GM21526 (cell line): ENCODE data around the gene DIP2B.
"Not testable (repeated sequence)": the region's sequence is repeated elsewhere in the genome, so short reads cannot be mapped to it uniquely, and the experiment has no call there.

Experiments
- ATAC-seq: cut with Tn5 transposase; IDR thresholded peaks from one replicate; pipeline ENCODE4 v1.9.1; 2021; ENCODE audit warnings: moderate library complexity; ENCODE audit not compliant: unreplicated experiment, low FRiP score

Gene DIP2B, protein sequence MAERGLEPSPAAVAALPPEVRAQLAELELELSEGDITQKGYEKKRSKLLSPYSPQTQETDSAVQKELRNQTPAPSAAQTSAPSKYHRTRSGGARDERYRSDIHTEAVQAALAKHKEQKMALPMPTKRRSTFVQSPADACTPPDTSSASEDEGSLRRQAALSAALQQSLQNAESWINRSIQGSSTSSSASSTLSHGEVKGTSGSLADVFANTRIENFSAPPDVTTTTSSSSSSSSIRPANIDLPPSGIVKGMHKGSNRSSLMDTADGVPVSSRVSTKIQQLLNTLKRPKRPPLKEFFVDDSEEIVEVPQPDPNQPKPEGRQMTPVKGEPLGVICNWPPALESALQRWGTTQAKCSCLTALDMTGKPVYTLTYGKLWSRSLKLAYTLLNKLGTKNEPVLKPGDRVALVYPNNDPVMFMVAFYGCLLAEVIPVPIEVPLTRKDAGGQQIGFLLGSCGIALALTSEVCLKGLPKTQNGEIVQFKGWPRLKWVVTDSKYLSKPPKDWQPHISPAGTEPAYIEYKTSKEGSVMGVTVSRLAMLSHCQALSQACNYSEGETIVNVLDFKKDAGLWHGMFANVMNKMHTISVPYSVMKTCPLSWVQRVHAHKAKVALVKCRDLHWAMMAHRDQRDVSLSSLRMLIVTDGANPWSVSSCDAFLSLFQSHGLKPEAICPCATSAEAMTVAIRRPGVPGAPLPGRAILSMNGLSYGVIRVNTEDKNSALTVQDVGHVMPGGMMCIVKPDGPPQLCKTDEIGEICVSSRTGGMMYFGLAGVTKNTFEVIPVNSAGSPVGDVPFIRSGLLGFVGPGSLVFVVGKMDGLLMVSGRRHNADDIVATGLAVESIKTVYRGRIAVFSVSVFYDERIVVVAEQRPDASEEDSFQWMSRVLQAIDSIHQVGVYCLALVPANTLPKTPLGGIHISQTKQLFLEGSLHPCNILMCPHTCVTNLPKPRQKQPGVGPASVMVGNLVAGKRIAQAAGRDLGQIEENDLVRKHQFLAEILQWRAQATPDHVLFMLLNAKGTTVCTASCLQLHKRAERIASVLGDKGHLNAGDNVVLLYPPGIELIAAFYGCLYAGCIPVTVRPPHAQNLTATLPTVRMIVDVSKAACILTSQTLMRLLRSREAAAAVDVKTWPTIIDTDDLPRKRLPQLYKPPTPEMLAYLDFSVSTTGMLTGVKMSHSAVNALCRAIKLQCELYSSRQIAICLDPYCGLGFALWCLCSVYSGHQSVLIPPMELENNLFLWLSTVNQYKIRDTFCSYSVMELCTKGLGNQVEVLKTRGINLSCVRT (N-terminal part only)

DNA sequence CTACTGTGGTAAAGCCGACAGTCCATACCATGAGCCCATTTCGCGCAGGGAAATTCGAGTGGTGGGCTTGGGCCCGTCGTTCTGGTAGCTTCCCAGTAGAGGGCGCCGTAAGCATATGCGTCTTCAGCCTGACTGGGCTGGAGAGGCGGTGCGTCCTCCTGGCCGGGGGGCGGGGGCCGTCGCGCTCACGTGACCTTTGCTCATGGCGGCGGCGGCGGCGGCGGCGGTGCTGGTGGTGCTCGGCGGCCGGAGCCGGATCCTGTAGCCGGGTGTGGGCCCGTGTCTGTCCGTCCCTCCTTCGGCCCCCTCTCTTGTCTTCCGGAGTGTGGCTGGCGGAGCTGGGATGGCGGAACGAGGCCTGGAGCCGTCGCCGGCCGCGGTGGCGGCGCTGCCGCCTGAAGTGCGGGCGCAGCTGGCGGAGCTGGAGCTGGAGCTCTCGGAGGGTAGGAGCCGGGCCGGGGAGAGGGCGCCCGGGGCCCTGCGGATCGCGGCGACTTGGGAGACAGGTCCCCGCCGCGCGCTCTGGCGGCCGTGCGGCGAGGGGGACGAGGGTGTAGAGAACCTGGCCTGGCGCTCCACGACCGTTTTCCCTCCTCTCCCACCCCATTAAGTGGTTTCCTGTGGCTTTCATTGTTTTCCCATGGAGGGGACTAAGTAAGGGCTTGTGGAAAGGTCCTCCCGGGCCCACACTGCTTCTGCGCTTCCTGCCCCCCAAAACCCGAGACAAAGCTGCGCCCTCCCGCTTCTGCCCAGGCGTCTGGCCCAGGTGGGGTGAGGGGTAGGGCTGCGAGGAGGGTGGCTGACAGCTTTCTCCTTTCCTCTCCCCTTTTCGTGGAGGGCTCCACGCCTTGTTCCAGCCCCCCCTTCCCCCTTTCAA is at the start of gene DIP2B:
TSS of gene DIP2B (plus strand) at position 188 of the 877 bp plus-strand sequence. CDS start at position 344, 156 bp downstream.
- ATAC-seq, result peak; percentile 65

DNA sequence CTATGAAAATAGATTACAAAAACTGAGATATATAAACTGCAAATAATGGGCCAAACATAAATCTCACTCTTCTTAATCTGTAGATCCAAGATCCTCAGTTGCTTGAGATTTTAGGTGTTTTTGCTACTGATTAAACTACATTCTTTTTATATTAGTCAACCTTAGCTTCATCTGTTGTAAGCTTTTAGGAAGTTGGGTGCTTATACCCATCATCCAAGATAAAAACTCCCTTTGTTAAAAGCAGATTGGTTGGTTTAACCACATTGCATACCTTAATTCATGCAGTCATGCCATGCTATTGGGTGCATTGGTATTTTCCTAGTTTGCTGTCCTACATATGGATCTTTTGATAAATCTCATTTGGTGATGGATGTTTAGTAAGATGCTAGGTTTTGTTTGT is 46.2 kb upstream of the DIP2B start:
- ATAC-seq, result no peak

DNA sequence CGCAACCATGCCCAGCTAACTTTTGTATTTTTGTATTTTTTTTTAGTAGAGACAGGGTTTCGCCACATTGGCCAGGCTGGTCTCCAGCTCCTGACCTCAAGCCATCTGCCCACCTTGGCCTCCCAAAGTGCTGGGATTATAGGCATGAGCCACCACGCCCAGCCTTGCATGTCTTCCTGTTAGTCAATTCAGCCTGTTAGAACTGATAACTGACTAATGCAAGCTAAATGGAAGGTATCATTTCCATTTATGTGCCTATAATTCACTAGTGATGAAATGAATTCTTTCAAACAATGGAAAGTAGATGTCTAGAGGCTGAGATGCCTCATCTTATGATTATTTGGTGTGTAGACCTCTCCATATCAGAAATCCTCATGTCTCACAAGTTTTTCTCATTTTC is 37.3 kb upstream of the DIP2B start:
- ATAC-seq, result no peak

DNA sequence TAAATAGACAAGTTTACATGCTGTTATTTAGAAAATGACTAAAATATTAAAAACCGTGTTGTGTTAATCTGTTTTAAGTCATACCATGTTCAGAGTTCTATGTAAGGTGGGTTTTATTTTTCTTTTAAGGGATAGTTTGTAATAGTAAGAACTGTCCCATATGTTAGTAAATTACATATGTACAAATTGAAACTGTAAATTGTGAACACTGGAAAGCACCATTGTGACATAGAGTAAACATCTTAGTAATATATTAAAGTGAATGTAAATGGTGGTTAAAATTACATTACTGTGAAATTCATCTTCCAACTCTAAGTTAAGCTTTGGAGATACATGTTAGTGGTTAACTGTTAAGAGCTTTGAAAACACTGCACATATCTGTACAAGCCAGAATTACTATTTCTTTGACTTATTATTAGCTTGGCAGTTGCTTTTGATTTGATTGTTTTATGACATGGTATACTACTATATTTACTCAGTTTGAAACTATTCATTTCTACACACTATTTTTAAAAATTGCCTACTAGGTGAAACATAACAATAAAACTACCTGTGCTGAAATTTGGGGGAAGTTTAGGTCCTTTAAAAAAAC is 27.4 kb upstream of the DIP2B start:
- ATAC-seq, result no peak

DNA sequence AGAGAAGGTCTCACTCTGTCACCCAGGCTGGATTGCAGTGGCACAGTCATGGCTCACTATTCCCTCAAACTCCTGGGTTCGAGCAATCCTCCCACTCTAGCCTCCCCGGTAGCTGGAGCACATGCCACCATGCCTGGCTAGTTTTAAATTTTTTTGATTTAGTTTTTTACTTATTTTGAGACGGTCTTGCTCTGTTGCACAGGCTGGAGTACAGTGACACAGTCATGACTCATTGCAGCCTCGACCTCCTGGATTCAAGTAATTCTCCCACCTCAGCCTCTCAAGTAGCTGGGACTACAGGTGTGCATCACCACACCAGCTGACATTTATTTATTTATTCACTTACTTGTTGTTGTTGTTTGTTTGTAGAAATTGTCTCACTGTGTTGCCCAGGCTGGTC is 22.2 kb upstream of the DIP2B start:
- ATAC-seq, result no peak

DNA sequence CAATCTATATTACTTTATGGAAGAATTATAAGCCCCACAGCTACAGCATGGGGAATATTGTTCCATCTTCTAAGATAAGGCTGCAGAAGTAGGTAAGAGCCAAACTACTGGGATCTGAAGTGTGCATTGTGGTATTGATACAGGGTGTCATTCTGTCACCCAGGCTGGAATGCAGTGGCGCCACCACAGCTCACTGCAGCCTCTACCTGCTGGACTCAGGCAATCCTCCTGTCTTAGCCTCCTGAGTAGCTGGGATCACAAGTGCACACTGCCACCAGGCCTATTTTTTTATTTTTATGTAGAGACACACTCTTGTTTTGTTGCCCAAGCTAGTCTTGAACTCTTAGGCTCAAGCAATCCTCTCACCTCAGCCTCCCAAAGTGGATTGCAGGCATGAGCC is 21.3 kb upstream of the DIP2B start:
- no peak for ATAC-seq

DNA sequence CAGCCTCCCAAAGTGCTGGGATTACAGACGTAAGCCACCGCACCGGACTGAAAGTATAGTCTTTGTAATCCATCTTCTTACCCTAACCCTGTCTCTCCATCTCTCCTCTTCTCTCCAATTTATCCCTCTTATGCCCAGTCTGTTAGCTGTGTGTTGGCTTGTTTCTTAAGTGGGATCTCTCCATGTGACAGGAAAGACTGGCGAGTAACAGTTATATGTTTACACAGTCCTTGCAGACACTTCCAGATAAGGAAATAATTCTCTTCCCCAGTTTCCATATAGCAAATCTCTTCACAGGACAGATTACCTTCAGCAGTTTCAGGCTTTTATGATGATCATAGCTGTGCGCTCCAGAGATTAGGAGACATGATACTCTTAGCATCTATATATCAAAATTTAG is 16.0 kb upstream of the DIP2B start:
- ATAC-seq, result no peak

DNA sequence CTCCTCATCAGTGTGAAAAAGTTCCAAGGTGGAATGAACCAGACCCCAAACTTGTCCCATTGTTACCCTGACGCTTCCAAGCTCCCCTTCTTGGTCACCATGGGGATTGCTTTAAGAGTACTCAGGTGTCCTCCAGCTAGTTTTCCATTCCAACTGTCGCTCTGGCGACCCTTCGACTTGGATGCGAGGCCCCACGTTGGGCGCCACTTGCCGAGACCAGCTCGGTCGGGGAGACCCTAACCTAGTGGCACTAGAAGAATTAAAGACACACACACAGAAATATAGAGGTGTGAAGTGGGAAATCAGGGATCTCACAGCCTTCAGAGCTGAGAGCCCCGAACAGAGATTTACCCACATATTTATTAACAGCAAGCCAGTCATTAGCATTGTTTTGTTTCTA is 6.7 kb upstream of the DIP2B start:
- ATAC-seq, result not testable (repeated sequence)

DNA sequence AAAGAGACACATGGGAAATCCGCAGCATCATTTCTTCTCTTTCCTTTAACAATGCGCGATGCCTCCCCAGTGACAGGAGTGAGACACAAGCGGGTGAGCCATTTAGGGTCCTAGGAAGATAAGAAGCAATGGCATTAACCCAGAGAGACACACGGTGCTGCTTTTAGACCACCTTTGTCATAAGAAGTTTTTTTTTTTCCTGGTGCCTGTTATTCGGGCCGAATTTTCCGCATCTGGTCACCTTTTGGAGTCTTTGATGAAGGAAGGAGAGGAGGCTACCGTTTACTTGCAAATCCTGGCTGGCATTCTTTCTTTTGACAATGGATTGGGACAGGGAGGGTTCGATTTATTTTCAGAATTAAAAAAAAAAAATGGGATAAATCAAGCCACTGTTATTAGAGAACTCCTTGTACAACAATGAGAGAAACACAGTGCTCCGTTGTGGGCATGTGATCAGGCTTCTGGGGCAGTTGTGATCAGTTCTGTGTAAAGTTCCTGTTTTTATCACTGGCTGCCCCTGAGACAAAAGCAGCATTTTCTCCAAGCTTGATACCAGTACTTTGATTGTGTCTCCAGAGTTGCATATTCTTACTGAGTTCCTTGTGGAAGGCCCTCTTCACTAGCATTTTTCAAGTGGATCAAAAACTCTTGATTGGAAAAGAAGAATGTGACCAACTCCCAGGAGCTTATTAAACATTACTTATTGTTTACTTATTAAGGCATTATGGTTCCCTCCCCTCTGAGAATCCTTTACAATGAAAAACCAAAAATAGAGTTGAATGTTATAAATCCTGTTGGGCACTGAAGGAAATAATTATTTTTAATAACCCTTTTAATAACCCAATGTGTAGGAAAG is 1.1 kb downstream of the DIP2B start:
- ATAC-seq, result no peak

DNA sequence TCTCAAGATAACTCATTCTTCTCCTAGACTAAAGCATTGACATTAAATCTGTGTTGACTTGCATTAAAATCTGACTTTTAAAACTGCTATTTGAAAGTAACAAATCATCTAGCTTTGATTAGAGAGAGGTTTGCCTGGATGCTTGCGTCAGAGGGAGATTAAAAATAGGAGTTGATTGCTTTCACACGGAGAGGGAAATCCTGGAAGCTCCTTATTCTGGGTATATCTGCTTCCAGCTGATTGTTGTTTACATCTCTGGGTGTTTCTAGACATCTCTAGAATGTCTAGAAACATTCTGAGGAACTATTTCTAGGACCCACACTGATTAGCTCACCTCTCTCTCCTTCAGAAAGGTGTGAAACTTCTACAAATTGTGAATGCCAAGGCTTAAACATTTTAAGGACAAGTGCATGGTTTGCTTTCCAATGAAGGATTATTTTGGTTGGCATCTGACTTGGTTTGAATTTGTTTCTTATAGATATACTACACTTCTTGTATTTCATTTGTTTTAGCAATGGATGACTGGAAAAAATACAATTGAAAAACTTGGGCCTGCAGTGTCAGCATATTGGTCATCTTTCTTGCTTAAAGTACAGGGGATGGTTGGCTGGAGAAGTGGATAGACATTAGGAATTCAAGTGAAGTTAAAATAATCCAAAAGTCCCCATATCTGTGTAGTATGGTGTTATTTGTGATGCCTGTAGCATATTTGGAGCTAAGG is 2.1 kb downstream of the DIP2B start:
- no peak for ATAC-seq

DNA sequence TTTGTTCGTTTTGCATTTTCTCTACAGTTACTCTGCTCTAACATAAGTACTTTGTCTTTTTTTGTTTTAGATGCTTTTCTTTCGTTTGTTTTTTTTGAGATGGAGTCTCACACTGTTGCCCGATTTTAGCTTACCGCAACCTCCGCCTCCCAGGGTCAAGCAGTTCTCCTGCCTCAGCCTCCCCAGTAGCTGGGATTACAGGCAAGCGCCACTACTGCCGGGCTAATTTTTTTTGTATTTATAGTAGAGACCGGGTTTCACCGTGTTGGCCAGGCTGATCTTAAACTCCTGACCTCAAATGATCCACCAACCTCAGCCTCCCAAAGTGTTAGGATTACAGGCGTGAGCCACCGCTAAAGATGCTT is 2.7 kb downstream of the DIP2B start:
- ATAC-seq, result no peak

DNA sequence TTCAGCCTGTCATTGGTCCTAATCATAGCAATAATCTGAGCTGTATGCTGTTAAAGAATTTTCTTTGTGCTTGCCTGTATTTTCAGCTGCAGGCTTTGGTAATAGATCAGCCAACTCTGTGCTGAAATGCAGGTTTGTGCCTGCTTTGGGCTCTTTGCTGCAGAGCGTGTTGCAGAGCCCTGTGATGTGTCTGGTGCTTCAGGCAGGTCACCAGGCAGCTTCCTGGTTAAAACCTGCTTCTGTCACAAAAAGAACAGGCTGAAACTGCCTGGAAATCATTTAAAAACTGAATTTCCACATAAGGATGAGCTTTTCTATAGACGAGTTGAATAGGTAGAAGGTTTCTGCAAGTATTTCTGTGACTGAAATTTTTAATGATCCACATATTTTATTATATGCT is 3.1 kb downstream of the DIP2B start:
- no peak for ATAC-seq

DNA sequence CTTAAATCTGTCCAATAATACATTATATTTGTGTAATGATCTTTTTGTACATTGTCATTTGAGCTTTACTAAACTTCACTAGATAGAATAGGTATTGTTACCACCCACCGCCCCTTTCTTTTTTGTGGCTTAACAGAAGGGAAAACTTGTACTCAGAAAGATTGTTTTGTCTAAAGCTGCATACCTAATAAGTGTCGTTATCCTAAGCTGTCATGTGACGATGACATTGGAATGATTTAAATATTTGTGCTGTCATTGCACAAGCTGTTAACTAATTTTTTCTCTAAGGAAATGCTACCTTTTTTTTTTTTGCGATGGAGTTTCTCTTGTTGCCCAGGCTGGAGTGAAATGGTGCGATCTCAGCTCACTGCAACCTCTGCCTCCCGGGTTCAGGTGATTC is 3.6 kb downstream of the DIP2B start:
- ATAC-seq, result no peak

DNA sequence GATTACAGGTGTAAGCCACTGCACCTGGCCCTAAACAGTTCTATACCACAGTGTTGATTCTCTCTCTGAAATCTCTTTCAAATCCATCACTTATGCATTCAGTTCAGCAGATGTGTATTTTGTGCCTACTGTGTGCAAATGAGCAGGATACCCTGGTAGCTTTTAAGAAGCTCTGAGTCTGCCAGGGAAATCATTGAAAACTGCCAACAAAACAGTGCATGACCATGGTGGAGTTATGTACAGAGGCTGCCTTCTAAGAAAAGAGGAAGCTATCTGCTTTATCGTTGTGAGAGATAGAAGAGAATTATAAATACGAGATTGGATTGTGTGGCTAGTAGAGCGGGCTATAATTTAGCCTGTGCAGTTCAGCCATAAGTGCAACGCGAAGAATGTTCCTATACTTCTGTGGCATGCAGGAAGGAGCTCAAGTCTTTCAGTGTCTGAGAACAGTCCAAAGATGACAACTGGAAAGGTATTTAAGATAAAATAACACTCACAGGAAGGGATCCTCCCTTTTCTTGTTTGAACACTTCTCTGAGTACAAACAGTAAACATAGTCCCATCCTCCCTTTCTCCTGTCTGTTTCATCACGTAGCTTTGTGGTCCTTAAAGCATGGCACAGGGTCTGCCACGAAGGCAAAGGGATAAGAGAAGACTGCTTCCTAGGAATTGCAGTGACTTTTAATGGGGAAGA is 4.3 kb downstream of the DIP2B start:
- ATAC-seq, result no peak

DNA sequence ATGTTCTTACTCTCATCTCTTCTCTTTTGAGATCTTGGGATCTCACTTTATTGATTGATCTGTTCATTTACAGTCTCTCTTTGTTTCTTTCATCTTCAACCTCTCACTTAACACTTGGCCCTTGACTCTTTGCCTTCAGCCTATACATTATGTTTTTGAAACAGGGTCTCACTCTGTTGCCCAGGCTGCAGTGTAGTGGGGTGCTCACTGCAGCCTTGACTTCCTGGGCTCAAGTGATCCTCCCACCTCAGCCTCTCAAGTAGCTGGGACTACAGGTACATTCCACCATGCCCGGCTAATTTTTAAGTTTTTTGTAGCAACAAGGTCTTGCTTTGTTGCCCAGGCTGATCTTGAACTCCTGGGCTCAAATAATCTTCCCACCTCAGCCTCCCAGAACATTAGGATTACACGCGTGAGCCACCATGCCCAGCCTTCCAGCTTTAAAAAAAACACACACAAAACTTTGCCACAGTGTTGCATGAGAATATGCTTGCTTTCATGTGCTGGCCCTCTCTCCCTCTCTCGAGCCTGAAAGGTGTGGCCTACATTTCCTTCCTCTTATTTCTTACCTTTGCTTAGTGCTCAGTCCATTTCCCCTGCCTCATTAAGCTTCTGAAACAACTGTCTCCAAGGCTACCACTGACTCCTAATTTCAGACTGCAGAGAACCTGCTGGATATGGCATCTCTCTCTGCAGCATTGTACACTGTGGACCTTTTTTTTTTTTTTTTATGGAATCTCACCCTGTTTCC is 9.9 kb downstream of the DIP2B start:
- ATAC-seq, result no peak

DNA sequence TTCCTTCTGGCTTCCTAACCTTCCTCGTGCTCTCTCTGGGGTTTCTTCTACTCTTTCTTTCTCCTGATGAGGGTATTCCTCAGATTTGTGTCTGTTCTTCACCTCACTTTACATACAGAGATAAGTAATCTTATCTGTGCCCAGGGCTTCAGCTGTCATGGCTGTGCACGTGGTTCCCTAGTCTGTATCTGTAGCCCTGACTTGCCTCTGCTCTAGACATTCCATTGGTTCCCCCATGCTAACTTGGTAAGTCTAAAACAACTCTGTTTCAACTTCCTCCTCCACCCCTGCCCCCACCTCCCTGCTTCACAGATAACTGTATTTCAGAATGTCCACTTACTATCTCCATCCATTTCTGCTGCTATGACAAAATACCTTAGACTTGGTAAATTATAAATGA is 10.8 kb downstream of the DIP2B start:
- no peak for ATAC-seq
